GM18867 (cell line): ENCODE results near the gene ABHD2.
"Not testable (repeated sequence)": the region's sequence is repeated elsewhere in the genome, so short reads cannot be mapped to it uniquely, and the experiment has no call there.

ENCODE experiments used
- ATAC-seq: cut with Tn5 transposase; IDR thresholded peaks from one replicate; pipeline ENCODE4 v1.9.1; 2021; ENCODE audit warnings: mild to moderate bottlenecking, moderate library complexity; ENCODE audit not compliant: unreplicated experiment

Gene ABHD2

GRCh38 chr15:89217686-89218376 is 129.6 kb downstream of the ABHD2 start:
- no peak for ATAC-seq

GRCh38 chr15:89218531-89218930 is 130.3 kb downstream of the ABHD2 start:
- ATAC-seq: no peak

GRCh38 chr15:89221543-89221942 is 133.3 kb downstream of the ABHD2 start, which contains the start of gene RLBP1:
Gene RLBP1, minus strand, starts transcription at chr15:89221579. Its CDS starts 2,604 bp downstream, at chr15:89218975.
- no peak for ATAC-seq

- ATAC-seq: no peak
Measured at GRCh38 chr15:89225588-89225987, 137.3 kb downstream of the ABHD2 start.

GRCh38 chr15:89226359-89227221 is 138.3 kb downstream of the ABHD2 start:
- ATAC-seq: no peak

GRCh38 chr15:89227425-89227824 is 139.2 kb downstream of the ABHD2 start:
- ATAC-seq: no peak

- ATAC-seq: no peak
Measured at GRCh38 chr15:89230277-89230676, 142.0 kb downstream of the ABHD2 start.

- no peak for ATAC-seq
Measured at GRCh38 chr15:89231832-89232231, 143.6 kb downstream of the ABHD2 start.

- ATAC-seq: not testable (repeated sequence)
Measured at GRCh38 chr15:89239883-89240810, 151.9 kb downstream of the ABHD2 start.

- ATAC-seq: no peak
Measured at GRCh38 chr15:89243046-89243690, 154.9 kb downstream of the ABHD2 start.

GRCh38 chr15:89243691-89244573 is 155.7 kb downstream of the ABHD2 start, which contains the start of gene FANCI:
Gene FANCI, plus strand, starts transcription at chr15:89243979. Its CDS starts 3,669 bp downstream, at chr15:89247648.
- peak; percentile 94 for ATAC-seq

GRCh38 chr15:89244574-89244903 is 156.3 kb downstream of the ABHD2 start:
- ATAC-seq: peak; percentile 15

- no peak for ATAC-seq
Measured at GRCh38 chr15:89247446-89247845, 159.2 kb downstream of the ABHD2 start.

- no peak for ATAC-seq
Measured at GRCh38 chr15:89248584-89248983, 160.3 kb downstream of the ABHD2 start.

- not testable (repeated sequence) for ATAC-seq
Measured at GRCh38 chr15:89250142-89250541, 161.9 kb downstream of the ABHD2 start.
